ENCODE measurements around the gene IGF2R. TPM values are rescaled to one million over a fixed set of nuclear protein-coding genes. Genes with fewer than 3 reads are reported as not detected.
A peak's percentile ranks its signal among the peaks of the same experiment; 100 is the strongest.

The IGF2R gene
- total RNA-seq, 4 donors from 2014 or later = 38.2 to 56.1 (median 52.0) TPM

DNA sequence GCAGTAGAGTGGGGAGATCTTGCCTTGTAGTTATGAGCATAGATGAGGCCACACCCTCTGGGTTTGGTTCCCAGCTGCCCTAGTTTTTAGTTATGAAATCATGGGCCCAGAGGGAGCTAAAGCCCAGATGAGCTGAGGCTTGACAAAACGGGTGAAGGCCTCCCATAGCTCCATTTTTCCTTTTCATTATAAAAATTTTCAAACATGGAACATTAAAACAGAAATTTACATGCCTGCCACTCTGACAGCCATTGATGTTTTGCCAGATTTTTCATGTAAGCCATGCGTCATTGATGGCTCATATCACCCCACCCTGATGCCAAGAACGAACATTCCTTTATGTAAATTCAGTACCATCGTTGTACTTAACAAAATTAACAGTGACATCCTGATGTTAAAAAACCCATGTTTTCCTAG is 67.9 kb downstream of the IGF2R start:
- Histone ChIP-seq H3K27me3 (no peaks in the 10 kb centered on the region), H3K36me3 (peaks cover 13 to 74% (median 19%) of the 10 kb centered on the region in 3 donors), H3K9me3 (no peaks in the 10 kb centered on the region), H3K4me1 (peaks cover 27 to 72% (median 37%) of the 10 kb centered on the region in 3 donors), H3K27ac (peak overlapping the region; percentile 40 to 87 (median 76)), H3K4me3 (no peak overlapping the region)
- TF ChIP-seq, protein P1, sequence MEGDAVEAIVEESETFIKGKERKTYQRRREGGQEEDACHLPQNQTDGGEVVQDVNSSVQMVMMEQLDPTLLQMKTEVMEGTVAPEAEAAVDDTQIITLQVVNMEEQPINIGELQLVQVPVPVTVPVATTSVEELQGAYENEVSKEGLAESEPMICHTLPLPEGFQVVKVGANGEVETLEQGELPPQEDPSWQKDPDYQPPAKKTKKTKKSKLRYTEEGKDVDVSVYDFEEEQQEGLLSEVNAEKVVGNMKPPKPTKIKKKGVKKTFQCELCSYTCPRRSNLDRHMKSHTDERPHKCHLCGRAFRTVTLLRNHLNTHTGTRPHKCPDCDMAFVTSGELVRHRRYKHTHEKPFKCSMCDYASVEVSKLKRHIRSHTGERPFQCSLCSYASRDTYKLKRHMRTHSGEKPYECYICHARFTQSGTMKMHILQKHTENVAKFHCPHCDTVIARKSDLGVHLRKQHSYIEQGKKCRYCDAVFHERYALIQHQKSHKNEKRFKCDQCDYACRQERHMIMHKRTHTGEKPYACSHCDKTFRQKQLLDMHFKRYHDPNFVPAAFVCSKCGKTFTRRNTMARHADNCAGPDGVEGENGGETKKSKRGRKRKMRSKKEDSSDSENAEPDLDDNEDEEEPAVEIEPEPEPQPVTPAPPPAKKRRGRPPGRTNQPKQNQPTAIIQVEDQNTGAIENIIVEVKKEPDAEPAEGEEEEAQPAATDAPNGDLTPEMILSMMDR (IDR thresholded peaks at IDR 0.05) = no peak
- TF ChIP-seq POLR2A (IDR thresholded peaks at IDR 0.05) = no peak
- DNase-seq = no peak
- intact Hi-C loops (cut with DNase I) = loop anchor here (10.0 kb wide), 2 partner anchors 62 to 342 kb away; partner anchors contain the start of gene SOD2
- 30 to 36% methylated on average over 4 of the region's 4 CpGs for WGBS, 2 donors

DNA sequence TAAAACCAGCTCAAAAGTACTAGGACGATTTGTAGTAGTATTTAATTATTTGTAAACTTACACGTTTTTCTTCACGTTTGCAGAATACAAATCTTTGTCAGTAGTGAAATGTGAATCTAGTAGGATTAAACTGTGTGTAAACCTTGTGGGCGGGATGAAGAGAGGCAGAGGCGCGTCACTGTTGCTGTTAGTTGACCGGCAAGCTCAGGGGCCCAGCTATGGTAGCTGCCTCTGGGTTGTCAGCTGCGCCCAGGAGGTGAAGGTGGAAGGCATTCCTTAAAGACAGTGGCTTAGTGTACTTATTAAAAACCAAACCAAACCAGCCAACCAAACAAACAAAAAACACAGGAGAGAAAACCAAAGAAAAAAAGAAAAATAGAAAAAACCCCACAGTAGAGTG is 69.6 kb downstream of the IGF2R start:
- no peak for DNase-seq
- peaks cover 30 to 88% (median 43%) of the 10 kb centered on the region in 3 donors for H3K4me1 ChIP-seq
- H3K36me3 ChIP-seq = peaks cover 0 to 72% (median 19%) of the 10 kb centered on the region in 3 donors
- intact Hi-C loops (cut with DNase I) = loop anchor here (10.0 kb wide), 2 partner anchors 64 to 344 kb away; partner anchors contain the start of gene SOD2
- H3K27ac ChIP-seq = peak overlapping the region in 3 of 4 donors; percentile 20 to 87 (median 83)
- H3K9me3 ChIP-seq = no peaks in the 10 kb centered on the region
- no peaks in the 10 kb centered on the region for H3K27me3 ChIP-seq
- H3K4me3 ChIP-seq = no peak overlapping the region
- 76 to 79% methylated on average over 8 of the region's 8 CpGs for WGBS, 2 donors
- TF ChIP-seq POLR2A (IDR thresholded peaks at IDR 0.05) = no peak
- TF ChIP-seq, protein P1 (IDR thresholded peaks at IDR 0.05) = no peak

DNA sequence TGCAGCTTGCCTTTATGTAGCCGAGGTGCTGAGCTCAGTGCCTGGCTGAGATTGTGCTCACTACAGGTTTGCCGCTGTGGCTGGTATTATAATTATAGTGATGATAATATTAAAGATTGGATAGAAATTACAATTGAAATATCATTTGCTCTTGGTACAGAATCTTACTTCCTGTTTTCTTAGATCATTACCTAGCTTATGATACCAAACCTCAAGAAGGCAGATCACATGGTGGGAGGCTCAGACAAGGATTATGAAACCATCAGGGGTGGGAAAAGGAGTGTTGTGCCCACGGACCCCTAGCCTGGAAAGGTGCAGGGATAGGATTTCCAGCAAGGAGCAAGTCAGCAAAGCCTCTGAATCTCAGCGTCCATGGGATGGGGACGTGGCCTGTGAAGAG is 70.6 kb downstream of the IGF2R start:
- 90 to 91% methylated on average over 5 of the region's 5 CpGs for WGBS, 2 donors
- Histone ChIP-seq H3K9me3 (no peaks in the 10 kb centered on the region), H3K36me3 (peaks cover 0 to 72% (median 19%) of the 10 kb centered on the region in 3 donors), H3K4me1 (peaks cover 35 to 98% (median 49%) of the 10 kb centered on the region in 3 donors), H3K27ac (peak overlapping the region in 2 of 4 donors; percentile 17 to 83), H3K27me3 (no peaks in the 10 kb centered on the region), H3K4me3 (no peak overlapping the region)
- no peak for DNase-seq
- intact Hi-C loops (cut with DNase I) = loop anchor here (10.0 kb wide), 2 partner anchors 65 to 345 kb away; partner anchors contain the start of gene SOD2
- TF ChIP-seq, protein P1 (IDR thresholded peaks at IDR 0.05) = no peak
- TF ChIP-seq POLR2A (IDR thresholded peaks at IDR 0.05) = no peak

DNA sequence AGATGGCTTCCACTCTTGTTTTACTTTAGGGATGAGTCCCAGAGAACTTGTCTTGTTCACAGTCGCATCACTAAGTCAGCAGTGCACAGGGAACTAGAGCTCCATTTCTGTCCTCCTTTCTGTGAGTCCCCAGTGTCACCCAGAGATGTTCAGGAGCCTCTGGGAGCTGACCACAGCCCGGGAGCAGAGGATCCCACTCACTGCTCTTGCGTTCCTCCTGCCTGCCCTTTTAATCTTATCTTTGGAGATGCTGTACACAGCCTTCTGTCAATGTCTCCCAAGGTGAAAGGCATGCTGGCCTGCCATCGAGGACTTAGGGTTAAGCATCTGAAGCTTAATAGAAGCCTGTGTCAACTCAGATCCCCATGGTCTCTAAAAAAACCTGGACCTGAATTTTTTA is 71.2 kb downstream of the IGF2R start:
- H3K9me3 ChIP-seq = no peaks in the 10 kb centered on the region
- peak overlapping the region in 1 of 4 donors; percentile 17 for H3K27ac ChIP-seq
- DNase-seq = no peak
- H3K27me3 ChIP-seq = no peaks in the 10 kb centered on the region
- H3K4me3 ChIP-seq = no peak overlapping the region
- peaks cover 37 to 99% (median 52%) of the 10 kb centered on the region in 3 donors for H3K4me1 ChIP-seq
- WGBS, 2 donors = 80 to 90% methylated on average over 1 to 4 of the region's 4 CpGs
- H3K36me3 ChIP-seq = peaks cover 0 to 72% (median 24%) of the 10 kb centered on the region in 3 donors
- no peak for TF ChIP-seq POLR2A (IDR thresholded peaks at IDR 0.05)
- TF ChIP-seq, protein P1 (IDR thresholded peaks at IDR 0.05) = no peak
- intact Hi-C loops (cut with DNase I) = no loop called here

DNA sequence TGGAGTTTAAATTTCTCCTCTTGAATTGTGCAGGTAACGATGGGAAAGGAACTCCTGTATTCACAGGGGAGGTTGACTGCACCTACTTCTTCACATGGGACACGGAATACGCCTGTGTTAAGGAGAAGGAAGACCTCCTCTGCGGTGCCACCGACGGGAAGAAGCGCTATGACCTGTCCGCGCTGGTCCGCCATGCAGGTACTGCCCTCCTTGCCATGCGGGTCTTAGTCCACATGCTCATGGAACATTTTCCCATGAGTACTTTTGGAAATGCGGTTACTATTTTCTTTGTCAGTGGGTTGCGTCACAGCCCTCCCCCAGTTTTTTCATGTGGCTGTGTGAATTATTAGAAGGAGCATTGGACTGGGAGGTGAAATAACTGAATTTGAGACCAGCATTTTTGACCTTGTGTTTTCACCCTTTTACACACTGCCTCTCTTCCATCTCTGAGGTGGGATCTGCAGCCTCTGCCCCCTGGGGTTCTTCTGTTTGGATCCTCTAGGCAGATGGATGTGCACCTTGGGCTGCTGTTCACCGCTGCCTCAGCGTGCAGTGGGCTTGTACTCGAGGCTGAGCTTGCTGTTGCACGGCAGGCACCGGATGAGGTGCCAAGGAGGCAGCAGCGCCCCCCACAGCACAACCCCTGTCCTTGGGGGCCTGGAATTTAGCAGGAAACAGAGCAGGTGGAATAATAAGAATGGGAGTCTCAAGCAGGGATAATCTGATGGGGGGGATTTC is 71.8 kb downstream of the IGF2R start:
- Histone ChIP-seq H3K36me3 (peaks cover 0 to 72% (median 30%) of the 10 kb centered on the region in 3 donors), H3K9me3 (no peaks in the 10 kb centered on the region), H3K27ac (peak overlapping the region; percentile 85 to 91 (median 86)), H3K27me3 (no peaks in the 10 kb centered on the region), H3K4me3 (no peak overlapping the region), H3K4me1 (peaks cover 36 to 96% (median 47%) of the 10 kb centered on the region in 3 donors)
- TF ChIP-seq POLR2A (IDR thresholded peaks at IDR 0.05) = no peak
- TF ChIP-seq, protein P1 (IDR thresholded peaks at IDR 0.05) = no peak
- intact Hi-C loops (cut with DNase I) = no loop called here
- 80 to 91% methylated on average over 15 to 19 of the region's 19 CpGs for WGBS, 2 donors
- DNase-seq = no peak

Measured in esophagus squamous epithelium (tissue), 5 donors.